HG03457 (cell line): ENCODE results near the gene CFAP77.

Source experiments
- ATAC-seq: cut with Tn5 transposase; IDR thresholded peaks from one replicate; pipeline ENCODE4 v1.9.1; 2021; ENCODE audit warnings: moderate number of reproducible peaks; ENCODE audit not compliant: unreplicated experiment

Gene CFAP77

DNA sequence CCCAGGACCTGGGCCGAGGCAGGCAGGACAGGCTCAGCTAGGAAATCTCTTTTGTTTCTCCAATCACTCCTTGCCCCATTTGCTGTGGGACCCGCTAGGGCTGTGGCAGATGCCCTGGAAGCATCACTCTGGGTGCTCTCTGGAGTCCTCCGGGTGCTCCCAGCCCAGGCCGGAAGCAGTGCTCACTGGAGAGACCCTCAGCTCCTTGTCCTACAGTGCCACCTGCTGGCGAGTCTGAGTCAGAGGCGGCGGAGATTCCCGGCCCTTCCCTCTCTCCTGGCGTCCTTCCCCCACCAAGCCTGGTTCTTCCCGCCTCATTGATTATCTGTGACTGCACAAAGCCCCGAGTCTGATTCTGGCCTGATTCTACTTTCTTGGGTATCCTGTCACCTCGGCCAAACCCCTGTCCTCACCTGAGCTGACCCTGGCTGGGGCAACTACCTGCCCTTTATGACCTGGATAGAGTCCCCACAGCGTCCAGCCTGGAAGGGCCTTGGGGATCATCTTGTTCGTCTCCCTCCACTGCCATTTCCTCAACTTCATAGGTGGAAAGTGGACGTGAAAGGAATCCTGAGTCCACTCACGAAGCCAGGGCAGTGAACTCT is 165.1 kb downstream of the CFAP77 start:
- ATAC-seq: no peak

DNA sequence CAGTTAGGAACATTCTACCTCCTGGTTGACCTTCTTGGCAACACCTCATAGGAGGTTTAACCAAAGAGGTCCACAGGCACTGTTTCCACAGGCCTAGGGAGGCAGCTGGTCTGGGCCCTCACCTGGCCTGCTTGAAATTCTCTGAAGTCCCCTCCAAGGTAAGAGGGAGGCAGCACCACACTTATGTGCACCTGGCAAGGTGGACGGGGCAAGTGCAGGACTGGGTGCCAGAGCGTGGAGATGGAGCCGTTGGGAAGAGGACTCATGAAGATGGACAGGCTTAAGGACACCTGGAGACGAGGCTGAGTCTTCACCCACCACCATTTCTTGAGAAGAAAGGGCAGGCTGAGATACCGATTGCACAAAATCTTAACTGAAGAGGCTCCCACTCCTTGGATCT is 165.8 kb downstream of the CFAP77 start:
- ATAC-seq: no peak

DNA sequence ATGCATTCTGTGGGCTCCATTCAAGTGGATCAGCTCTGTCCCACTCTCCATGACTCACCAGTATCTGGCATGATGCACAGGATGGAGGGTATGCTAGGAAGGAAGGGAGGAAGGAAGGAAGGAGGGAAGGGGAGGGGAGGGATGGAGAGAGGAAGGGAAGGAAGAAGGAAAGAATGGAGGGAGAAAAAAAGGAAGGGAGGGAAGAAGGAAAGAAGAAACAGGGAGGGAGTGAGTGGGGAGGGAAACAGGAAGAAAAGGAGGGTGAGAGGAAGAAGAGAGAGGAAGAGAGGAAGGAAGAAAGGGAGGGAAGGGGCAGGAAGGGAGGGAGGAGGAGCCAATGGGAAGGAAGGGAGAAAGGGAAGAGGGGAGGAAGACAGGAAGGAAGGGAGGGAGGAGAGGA is 167.1 kb downstream of the CFAP77 start:
- ATAC-seq: no peak

DNA sequence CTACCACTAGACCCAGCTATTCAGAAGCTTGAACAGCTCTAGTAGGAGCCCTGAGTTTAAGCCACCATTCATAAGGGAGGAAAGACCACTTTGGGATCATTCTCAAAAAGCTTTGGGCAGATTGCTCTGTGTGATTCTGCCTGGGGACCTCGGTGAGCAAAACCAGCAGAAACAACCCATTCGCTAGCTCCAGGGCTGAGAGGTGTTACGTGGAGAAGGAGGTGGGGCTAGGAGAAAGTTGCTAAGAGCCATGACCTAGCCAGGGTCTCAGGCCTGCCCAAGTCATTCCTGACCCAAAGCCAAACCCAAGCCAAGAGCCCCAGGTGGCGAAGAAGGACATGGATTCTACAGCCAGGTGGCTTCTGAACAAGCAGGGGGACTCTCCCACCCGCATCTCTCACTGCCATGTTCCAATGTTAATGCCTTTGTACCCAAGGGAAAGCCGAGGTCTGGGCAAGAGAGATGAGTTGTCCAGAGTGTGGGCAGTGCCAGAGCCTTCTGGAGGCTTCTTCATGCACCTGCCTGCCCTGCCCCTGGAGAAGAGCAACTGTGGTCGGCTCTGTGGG is 168.4 kb downstream of the CFAP77 start:
- ATAC-seq: no peak

- no peak for ATAC-seq
Observed at GRCh38 chr9:132579427-132579798, 169.4 kb downstream of the CFAP77 start.

GRCh38 chr9:132582276-132582785 is 172.3 kb downstream of the CFAP77 start, which contains the start of gene BARHL1:
Gene BARHL1, plus strand, starts transcription at chr9:132582606. Its CDS starts 192 bp downstream, at chr9:132582798.
- ATAC-seq: no peak

DNA sequence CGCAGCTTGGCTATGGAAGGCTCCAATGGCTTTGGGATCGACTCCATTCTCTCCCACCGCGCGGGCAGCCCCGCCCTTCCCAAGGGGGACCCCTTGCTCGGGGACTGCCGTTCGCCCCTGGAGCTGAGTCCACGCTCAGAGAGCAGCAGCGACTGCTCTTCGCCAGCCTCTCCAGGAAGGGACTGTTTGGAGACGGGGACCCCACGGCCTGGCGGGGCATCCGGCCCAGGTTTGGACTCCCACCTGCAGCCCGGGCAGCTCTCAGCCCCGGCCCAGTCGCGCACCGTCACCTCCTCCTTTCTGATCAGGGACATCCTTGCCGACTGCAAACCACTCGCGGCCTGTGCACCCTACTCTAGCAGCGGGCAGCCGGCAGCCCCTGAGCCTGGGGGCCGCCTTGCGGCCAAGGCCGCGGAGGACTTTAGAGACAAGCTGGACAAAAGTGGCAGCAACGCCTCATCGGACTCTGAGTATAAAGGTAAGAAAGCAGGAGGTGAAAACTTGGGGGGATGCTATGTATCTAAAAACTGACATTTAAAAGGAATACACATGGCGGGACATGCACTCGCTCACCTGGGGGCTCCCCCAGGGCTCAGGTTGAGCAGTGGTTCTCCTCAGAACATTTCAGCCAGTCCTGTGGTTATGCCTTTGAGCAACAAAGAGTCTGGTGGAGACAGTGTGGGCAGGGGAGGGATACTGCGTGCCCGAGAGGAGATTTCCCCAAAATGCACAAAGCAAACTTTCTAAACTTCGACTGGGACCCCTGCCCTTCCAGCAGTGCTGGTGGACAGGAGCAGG is 173.0 kb downstream of the CFAP77 start:
- ATAC-seq: no peak

DNA sequence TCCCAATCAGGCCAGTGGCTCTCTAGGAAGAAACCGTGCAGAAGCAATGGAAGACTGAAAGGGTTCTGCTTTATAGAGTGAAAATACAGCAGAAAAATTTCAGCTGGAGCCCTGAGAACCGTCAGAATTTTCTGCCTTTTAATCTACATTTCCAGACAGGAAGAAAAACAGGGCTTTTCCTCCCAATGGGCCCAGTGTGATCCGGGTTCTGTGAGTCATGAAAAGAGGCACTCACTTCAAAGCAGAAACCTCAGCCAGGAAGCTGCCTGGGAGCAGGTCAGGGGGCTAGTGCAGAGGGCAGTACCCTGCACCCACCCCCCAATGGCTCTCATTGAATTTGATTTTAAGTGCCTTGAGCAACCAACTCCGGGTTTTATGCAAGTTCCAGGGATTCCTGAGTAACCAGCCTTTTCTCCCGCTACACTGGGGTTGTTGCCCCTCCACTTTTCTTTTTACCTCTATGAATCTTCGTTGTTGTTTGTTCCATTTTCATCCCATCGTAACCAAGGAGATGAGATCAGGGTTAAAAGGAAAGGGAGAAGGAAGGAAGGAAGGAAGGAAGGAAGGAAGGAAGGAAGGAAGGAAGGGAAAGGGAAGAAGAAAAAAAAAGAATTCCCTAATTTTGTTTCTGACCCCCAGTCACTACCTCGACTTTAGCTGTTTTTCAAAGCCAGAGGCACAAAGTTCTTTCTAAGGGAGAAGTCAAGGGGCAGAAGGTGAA is 173.7 kb downstream of the CFAP77 start:
- ATAC-seq: no peak

GRCh38 chr9:132584601-132585560 is 174.9 kb downstream of the CFAP77 start:
- ATAC-seq: no peak

DNA sequence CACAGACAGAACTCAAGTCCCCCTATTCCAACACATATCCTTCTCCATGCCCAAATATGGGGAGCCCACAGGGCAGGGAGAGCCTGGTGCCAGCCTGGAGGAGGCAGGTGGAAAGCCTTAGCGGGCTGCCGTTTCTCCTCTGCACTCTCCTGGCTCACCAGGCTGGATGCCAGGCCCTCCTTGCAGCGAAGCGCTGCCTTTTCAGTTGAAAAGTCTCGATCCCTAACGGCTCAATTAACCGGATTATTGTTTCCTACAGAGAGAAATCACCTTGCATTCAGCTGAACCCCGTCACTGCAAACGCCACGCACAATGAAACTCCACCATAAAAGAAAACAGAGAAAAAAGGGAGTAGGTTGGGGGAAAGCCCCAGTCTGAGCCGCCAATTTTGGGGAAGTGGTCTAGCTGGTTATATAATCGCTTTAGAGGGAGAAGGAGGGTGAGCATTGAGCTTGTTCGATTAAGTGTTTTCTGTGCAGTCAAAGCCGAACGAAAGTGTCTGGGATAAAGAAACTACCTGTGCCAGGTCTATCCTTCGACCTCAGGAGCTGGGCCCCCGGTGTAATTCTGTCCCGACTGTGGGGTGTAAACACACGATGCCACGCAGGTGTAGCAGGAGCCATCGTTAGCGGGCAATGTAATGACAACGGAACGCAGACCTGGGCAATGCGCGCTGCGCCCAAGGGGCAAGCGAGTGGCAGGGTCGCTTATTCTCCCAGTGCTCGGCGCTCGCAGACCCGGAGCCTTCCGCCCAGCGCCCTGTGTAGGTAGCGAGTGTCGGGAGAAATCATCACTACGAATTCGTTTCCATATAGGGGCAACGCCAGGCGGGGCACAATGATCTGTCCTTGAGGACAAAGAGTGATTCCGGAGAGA is 176.2 kb downstream of the CFAP77 start:
- no peak for ATAC-seq

- no peak for ATAC-seq
Observed at GRCh38 chr9:132586830-132587591, 177.0 kb downstream of the CFAP77 start.

GRCh38 chr9:132587592-132587955 is 177.6 kb downstream of the CFAP77 start:
- no peak for ATAC-seq

GRCh38 chr9:132588098-132588497 is 178.1 kb downstream of the CFAP77 start:
- no peak for ATAC-seq

GRCh38 chr9:132588501-132589147 is 178.6 kb downstream of the CFAP77 start:
- no peak for ATAC-seq

- no peak for ATAC-seq
Observed at GRCh38 chr9:132589148-132590036, 179.4 kb downstream of the CFAP77 start.

GRCh38 chr9:132590037-132590317 is 180.0 kb downstream of the CFAP77 start:
- no peak for ATAC-seq
